Measurements from ENCODE around the gene BMPR1B. TPM values are rescaled to one million over a fixed set of nuclear protein-coding genes. Genes with fewer than 3 reads are reported as not detected.

The BMPR1B gene
- total and polyA plus RNA-seq, 2 of the 4 experiments (the other 2 are of a cell fraction), result 0.24 to 0.90 TPM

DNA sequence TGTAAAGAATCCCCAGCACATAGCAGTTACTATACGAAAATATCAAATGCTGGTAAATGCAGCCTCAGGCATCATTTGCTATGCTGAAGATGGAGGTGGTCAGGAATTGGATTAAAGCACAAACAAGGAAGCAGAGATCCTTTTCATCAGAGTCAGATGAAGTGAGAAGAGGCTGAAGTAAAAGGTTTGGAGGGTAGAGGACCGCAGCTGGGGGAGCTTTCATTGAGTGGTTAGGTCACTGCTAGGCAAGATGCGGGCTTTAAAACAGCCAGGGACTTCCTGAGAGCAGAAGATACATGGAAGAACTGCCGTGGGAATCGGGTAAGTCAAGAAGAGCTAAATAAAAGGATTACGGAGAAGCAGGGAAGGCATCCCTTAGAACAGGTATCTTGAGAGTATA is 439.6 kb downstream of the BMPR1B start:
- no peak overlapping the region for H3K27ac ChIP-seq (ENCODE audit: insufficient read depth, low read length)
- ChIA-PET CTCF (no interaction called here), POLR2A (ENCODE audit: unreplicated experiment) (no interaction called here)
- H3K23ac ChIP-seq (ENCODE audit: low read depth, low read length), result no peak overlapping the region
- no peak overlapping the region for H3K56ac ChIP-seq (ENCODE audit: extremely low read depth, insufficient read depth, low read length)
- intact Hi-C loops (cut with micrococcal nuclease), result no loop called here
- H3K14ac ChIP-seq (replicated peaks; ENCODE audit: low read depth, low read length), result no peak overlapping the region
- H3K9me1 ChIP-seq (ENCODE audit: insufficient read depth, low read length), result no peaks in the 10 kb centered on the region
- H4K91ac ChIP-seq (ENCODE audit: insufficient read depth, low read depth, low read length), result no peak overlapping the region
- no peak for ATAC-seq (ENCODE audit: low read depth)
- H3K18ac ChIP-seq (ENCODE audit: low read depth, low read length), result no peak overlapping the region
- no peak overlapping the region for H2BK5ac ChIP-seq (ENCODE audit: low read depth, low read length, poor library complexity, severe bottlenecking)
- no peaks in the 10 kb centered on the region for H3K9me3 ChIP-seq (ENCODE audit: control insufficient read depth, insufficient read depth, low read length)
- H3K36me3 ChIP-seq (ENCODE audit: control insufficient read depth, insufficient read depth, low read length), result no peaks in the 10 kb centered on the region
- no peak overlapping the region for H2BK15ac ChIP-seq (ENCODE audit: low read depth, low read length)
- no peak overlapping the region for H4K8ac ChIP-seq (ENCODE audit: low read depth in 2 of 2, low read length in 2 of 2)
- H3K4me2 ChIP-seq (ENCODE audit: low read depth, low read length), result no peak overlapping the region
- BruUV-seq (replicated peaks), result no TSS peak
- no peak overlapping the region for H3K4ac ChIP-seq (ENCODE audit: low read depth, low read length)
- H3K9ac ChIP-seq (ENCODE audit: low read depth, low read length), result no peak overlapping the region
- peaks cover 2% of the 10 kb centered on the region; the same call in 1 of the 2 replicates for H3K27me3 ChIP-seq (ENCODE audit: control insufficient read depth, insufficient read depth, low read length)
- no peak overlapping the region for H2BK20ac ChIP-seq (ENCODE audit: low read depth, low read length)
- no peak overlapping the region for H3K4me3 ChIP-seq (ENCODE audit: insufficient read depth, low read depth, low read length)
- no peak overlapping the region for H2AFZ ChIP-seq (replicated peaks; ENCODE audit: low read length, poor library complexity)
- no peak for DNase-seq
- dilution Hi-C loops (cut with HindIII; ENCODE audit: low sequenced_read_pairs, unreplicated experiment), result no loop called here
- 80% methylated on average over 1 of the region's 6 CpGs; no CpG with 5 or more reads in 1 of the 2 experiments for WGBS, 2 experiments (ENCODE audit: extremely low coverage in 2 of 2, insufficient read length in 1 of 2)
- H2AK9ac ChIP-seq (replicated peaks; ENCODE audit: low read depth, low read length, poor library complexity), result no peak overlapping the region
- no peak overlapping the region for H2BK120ac ChIP-seq (ENCODE audit: low read depth, low read length)
- H3K79me1 ChIP-seq (ENCODE audit: low read depth in 1 of 2, low read length in 2 of 2), result no peaks in the 10 kb centered on the region
- no peak overlapping the region for H4K5ac ChIP-seq (ENCODE audit: low read depth, low read length)
- no peaks in the 10 kb centered on the region for H3K4me1 ChIP-seq (ENCODE audit: control insufficient read depth, insufficient read depth, low read length)
- no peak for TF ChIP-seq MAZ (IDR thresholded peaks at IDR 0.05; ENCODE audit: borderline replicate concordance, low read depth, low read length)
- TF ChIP-seq RAD21 (IDR thresholded peaks at IDR 0.05; ENCODE audit: low read length), result no peak
- TF ChIP-seq CEBPB (IDR thresholded peaks at IDR 0.05; ENCODE audit: low read depth, low read length), result no peak
- TF ChIP-seq, protein P1, sequence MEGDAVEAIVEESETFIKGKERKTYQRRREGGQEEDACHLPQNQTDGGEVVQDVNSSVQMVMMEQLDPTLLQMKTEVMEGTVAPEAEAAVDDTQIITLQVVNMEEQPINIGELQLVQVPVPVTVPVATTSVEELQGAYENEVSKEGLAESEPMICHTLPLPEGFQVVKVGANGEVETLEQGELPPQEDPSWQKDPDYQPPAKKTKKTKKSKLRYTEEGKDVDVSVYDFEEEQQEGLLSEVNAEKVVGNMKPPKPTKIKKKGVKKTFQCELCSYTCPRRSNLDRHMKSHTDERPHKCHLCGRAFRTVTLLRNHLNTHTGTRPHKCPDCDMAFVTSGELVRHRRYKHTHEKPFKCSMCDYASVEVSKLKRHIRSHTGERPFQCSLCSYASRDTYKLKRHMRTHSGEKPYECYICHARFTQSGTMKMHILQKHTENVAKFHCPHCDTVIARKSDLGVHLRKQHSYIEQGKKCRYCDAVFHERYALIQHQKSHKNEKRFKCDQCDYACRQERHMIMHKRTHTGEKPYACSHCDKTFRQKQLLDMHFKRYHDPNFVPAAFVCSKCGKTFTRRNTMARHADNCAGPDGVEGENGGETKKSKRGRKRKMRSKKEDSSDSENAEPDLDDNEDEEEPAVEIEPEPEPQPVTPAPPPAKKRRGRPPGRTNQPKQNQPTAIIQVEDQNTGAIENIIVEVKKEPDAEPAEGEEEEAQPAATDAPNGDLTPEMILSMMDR (conservative IDR thresholded peaks at IDR 0.05; ENCODE audit: low read depth, low read length), result no peak
- TF ChIP-seq CHD1 (IDR thresholded peaks at IDR 0.05; ENCODE audit: low read depth, low read length), result no peak
- TF ChIP-seq RCOR1 (IDR thresholded peaks at IDR 0.05; ENCODE audit: insufficient replicate concordance, low read length), result no peak
- TF ChIP-seq NFE2L2 (IDR thresholded peaks at IDR 0.05; ENCODE audit: low read depth, low read length), result no peak
- in situ Hi-C loops (cut with MboI; ENCODE audit: low sequenced_read_pairs), result no loop called here
- no peak overlapping the region for H2AK5ac ChIP-seq (ENCODE audit: low read depth, low read length)
- no peaks in the 10 kb centered on the region for H4K20me1 ChIP-seq (ENCODE audit: insufficient read depth, low read length)

Data from IMR-90 (cell line).